SK-N-SH (cell line): ENCODE data around the gene MSANTD3.

Source experiments
- CHD2 ChIP-seq: fragments of 150-350 bp; IDR thresholded peaks from 2 replicates; pipeline ENCODE4 v1.6.1; 2018; ENCODE audit warnings: low read length; ENCODE audit not compliant: partially characterized antibody
- GABPA ChIP-seq: IDR thresholded peaks from 2 replicates; pipeline ENCODE4 v1.4.0; 2012; ENCODE audit warnings: low read depth, mild to moderate bottlenecking
- MEF2A ChIP-seq: IDR thresholded peaks from 2 replicates; pipeline ENCODE4 v1.4.0; 2012; ENCODE audit warnings: low read depth, borderline replicate concordance
- POLR2AphosphoS5 ChIP-seq: IDR thresholded peaks from 2 replicates; pipeline ENCODE4 v1.6.1; 2012; ENCODE audit warnings: low read depth, low read length
- RCOR1 ChIP-seq: fragments of 150-350 bp; IDR thresholded peaks from 2 replicates; pipeline ENCODE4 v1.6.1; 2017; ENCODE audit warnings: antibody characterized with exemption, low read length
- YY1 ChIP-seq: IDR thresholded peaks from 2 replicates; pipeline ENCODE4 v1.4.0; 2012; ENCODE audit warnings: low read depth, mild to moderate bottlenecking
- ZBTB33 ChIP-seq: IDR thresholded peaks from 2 replicates; pipeline ENCODE4 v1.4.0; 2012; ENCODE audit warnings: low read depth, borderline replicate concordance
- TF ChIP-seq, protein P1 (sequence below): fragments of 200-600 bp; sonication (generic); IDR thresholded peaks from 2 replicates; pipeline ENCODE4 v1.6.1; 2017; ENCODE audit warnings: antibody characterized with exemption, mild to moderate bottlenecking, moderate library complexity

DNA sequence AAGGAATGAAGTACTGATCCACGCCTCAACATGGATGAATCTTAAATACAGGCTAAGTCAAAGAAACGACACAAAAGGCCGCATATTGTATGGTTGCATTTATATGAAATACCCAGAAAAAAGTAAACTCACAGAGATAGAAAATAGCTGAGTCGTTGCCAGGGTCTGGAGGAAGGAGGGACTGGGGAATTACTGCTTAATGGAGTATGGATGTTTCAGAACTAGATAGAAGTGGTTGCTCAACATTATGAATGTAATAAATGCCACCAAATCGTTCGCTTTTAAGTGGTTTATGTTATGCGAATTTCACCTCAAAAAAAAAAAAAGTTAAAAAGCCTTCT is 784 bp upstream of the MSANTD3 start:
- TF ChIP-seq, protein P1, sequence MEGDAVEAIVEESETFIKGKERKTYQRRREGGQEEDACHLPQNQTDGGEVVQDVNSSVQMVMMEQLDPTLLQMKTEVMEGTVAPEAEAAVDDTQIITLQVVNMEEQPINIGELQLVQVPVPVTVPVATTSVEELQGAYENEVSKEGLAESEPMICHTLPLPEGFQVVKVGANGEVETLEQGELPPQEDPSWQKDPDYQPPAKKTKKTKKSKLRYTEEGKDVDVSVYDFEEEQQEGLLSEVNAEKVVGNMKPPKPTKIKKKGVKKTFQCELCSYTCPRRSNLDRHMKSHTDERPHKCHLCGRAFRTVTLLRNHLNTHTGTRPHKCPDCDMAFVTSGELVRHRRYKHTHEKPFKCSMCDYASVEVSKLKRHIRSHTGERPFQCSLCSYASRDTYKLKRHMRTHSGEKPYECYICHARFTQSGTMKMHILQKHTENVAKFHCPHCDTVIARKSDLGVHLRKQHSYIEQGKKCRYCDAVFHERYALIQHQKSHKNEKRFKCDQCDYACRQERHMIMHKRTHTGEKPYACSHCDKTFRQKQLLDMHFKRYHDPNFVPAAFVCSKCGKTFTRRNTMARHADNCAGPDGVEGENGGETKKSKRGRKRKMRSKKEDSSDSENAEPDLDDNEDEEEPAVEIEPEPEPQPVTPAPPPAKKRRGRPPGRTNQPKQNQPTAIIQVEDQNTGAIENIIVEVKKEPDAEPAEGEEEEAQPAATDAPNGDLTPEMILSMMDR = no peak
- no peak for TF ChIP-seq MEF2A
- TF ChIP-seq YY1 = no peak
- no peak for TF ChIP-seq POLR2AphosphoS5
- no peak for TF ChIP-seq RCOR1
- TF ChIP-seq CHD2 = no peak
- no peak for TF ChIP-seq GABPA
- no peak for TF ChIP-seq ZBTB33
